Smooth muscle cell of the umbilical artery (primary cell): ENCODE measurements around the gene THAP11. TPM values are rescaled to one million over a fixed set of nuclear protein-coding genes. Genes with fewer than 3 reads are reported as not detected.

Source experiments
- total RNA-seq: library from RNA; depleted of rRNA; stranded (reverse); fragments of >200 nt; gene quantifications from 2 replicates; pipeline ENCODE4 v1.2.3, GENCODE V29; 2014

Gene THAP11
- 31.1 and 35.3 TPM in 2 replicates for total RNA-seq

GRCh38 chr16:67841816-67842508, at the start of gene THAP11:
Gene THAP11 (plus strand): TSS chr16:67842320. CDS start chr16:67842555, 235 bp downstream.

GRCh38 chr16:67806428-67807147, 35.5 kb upstream of the THAP11 start, which contains the start of the genes RANBP10 and TSNAXIP1:
Gene RANBP10 (minus strand): TSS chr16:67806560. CDS start chr16:67806536, 24 bp downstream.
Gene TSNAXIP1 (plus strand): TSS chr16:67806889. CDS start chr16:67807150, 261 bp downstream.

GRCh38 chr16:67846320-67847063, 4.4 kb downstream of the THAP11 start, which contains the start of gene NUTF2:
Gene NUTF2 (plus strand): TSS chr16:67846933. CDS start chr16:67865131, 18,198 bp downstream.

GRCh38 chr16:67847064-67847861, 5.1 kb downstream of the THAP11 start, which contains the start of gene CENPT:
Gene CENPT (minus strand): TSS chr16:67847693. CDS start chr16:67833859, 13,834 bp downstream.

GRCh38 chr16:67872631-67873434, 30.7 kb downstream of the THAP11 start, which contains the start of gene EDC4:
Gene EDC4 (plus strand): TSS chr16:67873052. CDS start chr16:67873262, 210 bp downstream.

GRCh38 chr16:67884684-67885083, 42.6 kb downstream of the THAP11 start, which contains the start of gene NRN1L:
Gene NRN1L (plus strand): TSS chr16:67884885. CDS start chr16:67884904, 19 bp downstream.

GRCh38 chr16:67892899-67893742, 51.0 kb downstream of the THAP11 start, which contains the start of gene PSKH1:
Gene PSKH1 (plus strand): TSS chr16:67893254. CDS start chr16:67908750, 15,496 bp downstream.

Other genes with a start within 250 kb of the THAP11 start
- gene CARMIL2, start 197.2 kb upstream of the THAP11 start, total RNA-seq, result under 0.01 and 0.37 TPM in 2 replicates
- gene ACD, start 182.1 kb upstream of the THAP11 start, total RNA-seq, result 11.3 and 15.8 TPM in 2 replicates
- gene PARD6A, start 181.4 kb upstream of the THAP11 start, total RNA-seq, result 0.59 and 1.2 TPM in 2 replicates
- 12.4 and 14.0 TPM in 2 replicates for gene ENKD1, start 175.6 kb upstream of the THAP11 start, total RNA-seq
- gene C16orf86, start 175.5 kb upstream of the THAP11 start, total RNA-seq, result 2.2 and 5.6 TPM in 2 replicates
- gene GFOD2, start 123.0 kb upstream of the THAP11 start, total RNA-seq, result 12.5 and 20.3 TPM in 2 replicates
- gene RANBP10, start 35.8 kb upstream of the THAP11 start, total RNA-seq, result 3.9 and 7.1 TPM in 2 replicates
- gene TSNAXIP1, start 35.4 kb upstream of the THAP11 start, total RNA-seq, result 0.32 and 1.5 TPM in 2 replicates
- gene NUTF2, start 4.6 kb downstream of the THAP11 start, total RNA-seq, result 73.9 and 178 TPM in 2 replicates
- gene CENPT, start 5.4 kb downstream of the THAP11 start, total RNA-seq, result 19.9 and 29.6 TPM in 2 replicates
- gene EDC4, start 30.7 kb downstream of the THAP11 start, total RNA-seq, result 46.9 and 83.3 TPM in 2 replicates
- gene NRN1L, start 42.6 kb downstream of the THAP11 start, total RNA-seq, result not detected in 2 replicates
- 27.6 and 28.9 TPM in 2 replicates for gene PSKH1, start 50.9 kb downstream of the THAP11 start, total RNA-seq
- under 0.01 and 0.51 TPM in 2 replicates for gene CTRL, start 89.5 kb downstream of the THAP11 start, total RNA-seq
- gene PSMB10, start 94.5 kb downstream of the THAP11 start, total RNA-seq, result 22.0 and 46.3 TPM in 2 replicates
- gene LCAT, start 101.8 kb downstream of the THAP11 start, total RNA-seq, result 6.5 and 10.4 TPM in 2 replicates
- 119 and 195 TPM in 2 replicates for gene SLC12A4, start 126.3 kb downstream of the THAP11 start, total RNA-seq
- gene DPEP3, start 138.2 kb downstream of the THAP11 start, total RNA-seq, result not detected in 2 replicates
- gene DPEP2, start 157.2 kb downstream of the THAP11 start, total RNA-seq, result not detected in 2 replicates
- not detected in 2 replicates for gene DPEP2NB, start 173.6 kb downstream of the THAP11 start, total RNA-seq
- gene DDX28, start 180.9 kb downstream of the THAP11 start, total RNA-seq, result 7.3 and 8.3 TPM in 2 replicates
- 12.5 and 21.1 TPM in 2 replicates for gene DUS2, start 181.0 kb downstream of the THAP11 start, total RNA-seq
- gene NFATC3, start 243.1 kb downstream of the THAP11 start, total RNA-seq, result 8.3 and 12.4 TPM in 2 replicates